NK-92 (cell line): ENCODE results near the gene STK32C.

Experiments
- DNase-seq: peaks from one replicate; lab custom pipeline; 2025; ENCODE audit not compliant: unreplicated experiment; lab: John Stamatoyannopoulos, UW

Gene STK32C

GRCh38 chr10:132250481-132251475, 57.0 kb downstream of the STK32C start:
- no peak for DNase-seq

DNA sequence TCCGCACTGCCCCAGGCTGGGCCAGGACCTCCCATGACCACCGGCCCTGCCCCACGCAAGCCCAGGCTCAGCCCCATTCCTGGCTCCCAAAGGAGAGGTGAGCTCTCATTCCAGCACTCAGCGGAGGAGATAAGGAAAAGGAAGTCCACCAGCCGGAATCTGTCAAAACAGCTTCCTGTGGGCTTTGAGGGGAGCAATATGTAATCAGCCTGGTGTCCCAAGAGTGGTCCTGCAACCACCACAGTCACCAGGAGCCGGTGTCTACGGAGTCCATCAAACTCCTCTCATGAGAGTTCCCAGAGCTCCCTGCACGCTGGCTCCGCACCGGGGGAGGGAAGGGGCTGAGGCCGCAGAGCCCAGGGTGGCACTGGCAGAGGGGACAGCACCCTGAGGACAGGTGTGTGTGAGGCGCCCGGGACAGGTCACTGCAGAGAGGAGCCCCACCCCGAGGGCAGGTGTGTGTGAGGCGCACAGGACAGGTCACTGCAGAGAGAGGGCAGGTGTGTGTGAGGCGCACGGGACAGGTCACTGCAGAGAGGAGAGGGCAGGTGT, 57.9 kb downstream of the STK32C start:
- no peak for DNase-seq

GRCh38 chr10:132249226-132249724, 58.5 kb downstream of the STK32C start:
- no peak for DNase-seq

DNA sequence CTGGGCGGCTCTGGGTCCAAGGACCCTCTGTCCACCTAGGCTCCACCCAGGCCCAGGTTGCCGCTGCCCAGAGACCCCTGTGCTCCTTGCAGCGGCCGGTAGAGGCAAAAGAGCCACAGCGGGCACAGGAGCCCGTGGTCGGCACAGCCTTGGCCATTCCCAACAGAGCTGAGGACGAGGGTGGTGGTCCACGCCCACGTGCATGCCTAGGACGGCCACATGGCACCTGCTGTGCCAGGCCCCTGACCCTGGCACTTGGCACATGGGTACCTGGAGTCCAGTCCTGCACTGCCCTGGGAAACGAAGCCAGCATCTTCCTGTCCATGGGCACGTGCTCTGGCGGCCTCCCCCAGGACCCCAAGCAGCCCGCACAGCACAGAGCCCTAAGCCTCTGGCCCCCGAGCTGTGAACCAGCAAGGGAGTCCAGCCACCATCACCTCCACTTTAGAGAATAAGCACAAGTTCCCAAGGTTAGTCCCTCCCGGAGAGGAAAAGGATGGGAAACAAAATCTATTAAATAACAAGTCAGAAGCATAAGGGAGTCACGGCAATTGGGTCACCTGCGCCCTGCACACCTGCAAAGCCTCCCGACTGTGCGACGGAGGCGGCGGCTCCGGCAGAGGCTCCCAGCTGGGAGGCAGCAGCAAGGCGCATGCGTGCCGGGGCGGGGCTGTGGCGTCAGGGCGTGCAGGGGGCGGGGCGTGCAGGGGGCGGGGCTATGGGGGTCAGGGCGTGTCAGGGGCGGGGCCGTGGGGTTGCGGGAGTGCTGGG, 59.1 kb downstream of the STK32C start:
- DNase-seq: no peak

GRCh38 chr10:132247943-132248342, 59.8 kb downstream of the STK32C start:
- DNase-seq: no peak

DNA sequence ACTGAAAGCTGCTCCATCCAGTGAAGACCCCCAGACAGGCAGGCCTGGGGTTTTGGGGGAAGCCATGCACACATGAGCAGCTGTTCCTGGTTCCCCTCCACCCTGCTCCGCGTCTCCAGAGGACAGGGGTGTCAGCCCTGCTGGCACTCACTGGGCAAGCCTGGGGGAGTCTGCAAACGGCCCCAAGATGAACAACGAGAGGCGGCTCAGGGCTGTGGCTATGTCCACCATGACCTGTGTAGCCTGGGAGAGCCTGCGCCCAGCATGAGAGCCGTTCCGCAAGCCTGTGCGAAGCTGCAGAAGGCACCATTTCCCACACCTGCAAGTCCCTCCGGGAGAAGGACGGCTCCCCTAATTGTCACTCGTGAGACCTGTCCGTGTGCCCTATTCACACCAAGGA, 61.5 kb downstream of the STK32C start:
- DNase-seq: no peak

GRCh38 chr10:132245056-132245455, 62.7 kb downstream of the STK32C start:
- no peak for DNase-seq

DNA sequence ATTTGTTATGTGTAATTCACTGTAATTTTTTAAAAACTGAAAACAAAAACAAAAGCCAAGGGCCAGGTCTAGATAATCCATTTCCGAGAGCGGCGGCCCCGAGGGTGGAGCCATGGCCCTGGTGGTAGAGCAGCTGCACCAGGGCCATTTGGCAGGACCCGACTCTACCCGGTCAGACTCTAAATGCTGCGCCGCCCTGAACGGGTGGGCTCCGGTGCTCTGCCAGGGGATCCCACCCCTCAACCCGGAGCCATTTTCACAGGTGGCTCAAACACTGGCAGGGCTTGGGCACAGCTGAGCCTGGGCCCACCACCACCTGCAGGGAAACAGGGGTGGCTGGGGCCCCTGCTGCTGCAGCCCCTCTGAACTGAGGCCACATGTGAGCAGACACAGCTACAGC, 64.1 kb downstream of the STK32C start:
- DNase-seq: no peak

DNA sequence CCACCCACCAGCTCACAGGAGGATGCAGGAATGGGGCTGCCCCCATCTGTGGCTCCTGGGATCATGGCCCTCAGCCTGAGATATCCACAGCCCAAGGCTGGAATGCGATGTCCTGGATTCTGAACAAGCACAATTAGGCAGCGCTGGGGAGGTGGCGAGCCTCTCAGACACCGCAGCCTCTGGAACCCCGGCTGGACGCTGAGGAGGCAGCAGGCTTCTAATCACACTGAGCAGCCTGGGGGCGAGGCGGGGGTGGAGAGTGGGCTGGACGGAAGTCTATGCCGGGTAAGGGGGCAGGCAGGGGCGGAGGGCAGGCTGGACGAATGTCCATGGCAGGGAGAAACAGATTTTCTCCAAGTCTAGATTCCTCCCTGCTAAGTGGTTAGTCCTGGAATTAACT, 64.6 kb downstream of the STK32C start:
- no peak for DNase-seq

DNA sequence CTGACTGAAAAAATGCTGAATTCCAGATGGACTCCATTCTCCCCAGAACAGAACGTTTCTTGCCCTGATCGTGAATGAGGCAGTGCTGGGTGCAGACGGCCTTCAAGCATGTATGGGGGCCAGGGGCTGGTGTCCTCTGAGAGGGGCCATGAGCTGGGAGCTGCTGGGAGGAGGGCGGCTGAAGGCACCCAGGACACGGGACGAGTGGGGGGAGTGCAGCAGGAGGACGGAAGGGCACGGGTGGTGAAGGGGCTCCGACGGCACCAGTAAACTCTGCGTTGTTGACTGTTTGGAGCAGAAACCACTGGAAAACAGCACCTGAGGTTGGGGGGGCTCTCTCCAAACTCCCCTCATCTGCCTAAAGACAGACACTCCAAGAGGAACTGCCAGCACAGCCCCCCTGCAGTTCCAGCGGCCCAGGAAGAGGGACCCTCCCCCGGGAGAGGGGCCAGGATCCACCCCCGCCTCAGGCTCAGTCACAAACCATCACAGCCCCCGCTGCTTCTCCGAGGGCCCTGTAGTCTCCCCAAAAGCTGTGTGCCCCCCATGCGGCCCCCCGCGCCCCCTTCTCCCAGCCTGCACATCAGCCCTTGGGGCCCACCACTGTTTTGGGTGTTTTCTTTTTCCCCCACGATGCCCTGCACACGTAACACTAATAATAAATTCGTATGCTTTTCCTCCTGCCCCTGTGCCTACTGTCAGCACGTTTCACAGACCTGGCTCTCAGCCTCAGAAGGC, 65.5 kb downstream of the STK32C start:
- no peak for DNase-seq

GRCh38 chr10:132241496-132241895, 66.3 kb downstream of the STK32C start:
- DNase-seq: no peak

DNA sequence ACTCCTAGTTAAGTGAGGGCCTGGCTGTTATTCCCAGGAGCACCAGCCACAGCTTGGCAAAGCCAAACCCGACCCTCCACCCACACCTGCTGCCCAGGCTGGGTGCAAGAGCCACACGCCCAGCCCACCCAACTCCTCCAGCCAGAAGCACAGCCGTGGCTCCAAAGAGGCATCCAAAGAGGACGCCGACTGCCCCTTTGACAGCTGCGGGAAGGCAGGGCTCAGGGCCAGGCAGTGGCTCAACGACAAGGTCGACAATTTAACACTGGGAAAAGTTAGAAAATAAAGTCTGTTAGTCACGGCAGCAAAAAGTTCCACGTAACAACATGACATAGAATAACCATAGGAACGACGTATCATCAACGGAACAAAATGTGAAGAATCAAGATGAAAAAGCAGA, 66.7 kb downstream of the STK32C start:
- DNase-seq: no peak

GRCh38 chr10:132240581-132240980, 67.2 kb downstream of the STK32C start:
- DNase-seq: no peak

- no peak for DNase-seq
These were observed 67.6 kb downstream of the STK32C start for GRCh38 chr10:132240156-132240555.

DNA sequence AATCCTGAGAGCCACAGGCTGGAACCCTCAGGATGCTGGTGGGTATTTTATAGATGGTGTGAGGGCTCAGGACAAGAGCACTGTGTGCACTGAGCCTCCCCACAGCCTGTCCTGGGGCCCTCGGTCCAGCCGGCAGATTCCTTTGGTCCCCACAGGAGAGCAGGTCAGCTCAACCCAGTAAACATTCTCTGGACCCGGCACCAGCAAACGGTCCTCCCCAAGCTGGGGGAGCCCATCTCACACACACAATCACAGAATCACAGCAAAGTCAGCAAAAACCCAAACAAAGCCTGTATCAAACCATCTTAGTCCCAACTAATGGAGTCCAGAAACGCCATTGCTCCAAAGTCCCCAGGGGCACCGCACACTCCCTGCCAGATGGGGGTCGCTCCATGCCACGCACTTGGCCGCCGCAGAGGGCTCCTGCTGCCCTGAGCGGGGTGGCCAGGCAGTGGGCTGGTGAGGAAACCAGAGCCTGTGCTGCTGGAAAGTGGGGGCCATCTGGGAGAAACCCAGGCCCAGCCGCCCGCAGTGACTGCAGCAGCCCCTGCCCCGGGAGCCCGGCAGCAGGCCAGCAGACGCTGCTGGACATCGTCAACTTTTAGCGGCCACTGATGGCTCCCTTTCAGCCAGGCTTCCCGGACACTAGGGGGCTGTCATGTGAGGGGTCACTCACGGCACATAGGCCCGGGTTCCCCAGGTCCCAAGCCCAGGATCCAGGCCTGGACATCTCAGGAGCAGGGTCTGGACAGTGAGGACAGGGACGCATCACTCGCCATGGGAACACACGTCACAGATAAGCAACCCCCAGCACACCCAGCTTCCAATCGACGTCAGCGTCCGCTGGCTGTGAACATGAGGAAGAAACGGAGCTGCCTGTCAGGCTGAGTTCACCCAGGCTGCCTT, 68.4 kb downstream of the STK32C start:
- DNase-seq: no peak

DNA sequence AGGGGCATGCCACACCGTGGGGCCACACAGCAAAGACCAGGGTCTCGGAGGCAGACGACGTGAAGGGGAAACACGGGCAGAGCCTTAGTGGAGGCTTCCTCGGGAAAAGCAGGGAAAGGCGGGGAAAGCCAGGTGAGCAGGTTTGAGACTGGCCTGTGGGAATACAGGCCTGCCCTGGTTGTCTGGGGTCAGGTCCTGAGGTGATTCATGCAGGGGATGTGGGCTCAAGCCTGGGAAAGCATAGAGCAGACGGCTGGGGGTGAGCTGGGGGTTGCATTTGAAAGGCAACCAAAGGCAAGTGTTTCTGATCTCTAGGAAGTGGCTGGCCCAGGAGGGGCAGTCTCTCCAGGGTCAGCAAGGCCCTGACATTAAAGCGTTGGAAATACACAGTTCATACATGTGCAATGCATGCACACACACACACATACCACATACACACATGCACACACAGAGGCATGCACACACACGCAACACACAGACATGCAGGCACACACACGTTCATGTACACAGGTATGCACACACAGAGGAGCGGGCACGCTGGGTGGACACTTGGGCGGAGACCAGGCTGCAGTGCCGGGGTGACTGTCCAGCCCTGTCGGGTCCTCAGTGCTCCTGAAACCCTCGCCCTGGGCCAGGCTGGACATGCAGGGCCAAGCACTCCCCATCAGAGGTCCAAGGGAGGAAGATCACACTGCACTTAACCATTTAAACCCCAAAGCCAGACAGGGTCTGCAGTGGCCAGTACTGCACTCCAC, 69.2 kb downstream of the STK32C start:
- DNase-seq: no peak

DNA sequence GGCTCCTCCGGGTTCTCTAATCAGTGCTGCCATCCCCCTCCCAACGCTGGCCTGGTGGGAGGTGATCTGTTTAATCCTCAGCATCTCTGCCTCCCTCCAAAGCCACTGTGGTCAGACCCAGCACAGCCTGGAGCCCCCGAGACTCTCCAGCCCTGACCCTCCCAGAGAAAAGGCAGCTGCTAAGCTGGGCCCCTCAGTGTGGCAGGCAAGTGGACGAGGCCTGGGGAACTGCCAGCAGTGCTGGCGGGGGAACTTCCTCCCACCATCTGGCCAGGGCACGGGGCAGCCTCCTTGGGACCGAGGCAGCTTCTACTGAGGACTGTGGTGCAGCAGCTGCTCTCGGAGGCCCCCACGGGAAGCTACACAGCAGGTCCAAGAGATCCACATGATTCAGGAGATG, 69.9 kb downstream of the STK32C start:
- DNase-seq: no peak

DNA sequence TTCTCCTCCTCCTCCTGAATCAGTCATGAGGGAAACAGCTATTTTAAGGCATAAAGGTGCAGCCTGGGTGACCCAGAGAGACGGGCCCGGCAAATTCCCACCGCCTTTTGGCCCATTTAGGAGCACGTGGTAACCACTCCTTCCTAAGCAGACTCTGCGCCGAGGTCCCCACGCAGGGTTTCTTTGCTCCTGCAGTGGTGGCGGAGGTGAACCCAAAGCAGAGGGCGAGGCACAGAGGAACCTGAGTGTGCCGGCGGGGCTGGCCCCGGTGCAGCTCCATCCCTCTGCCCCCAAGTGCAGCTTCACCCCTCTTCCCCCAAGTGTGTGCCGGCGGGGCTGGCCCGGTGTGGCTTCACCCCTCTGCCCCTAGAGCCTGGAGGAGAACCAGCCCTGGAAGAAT, 70.4 kb downstream of the STK32C start:
- DNase-seq: no peak

- no peak for DNase-seq
These were observed 70.9 kb downstream of the STK32C start for GRCh38 chr10:132236881-132237280.
